Nephron (organoid): ENCODE measurements around the gene MTX1.
A peak's percentile ranks its signal among the peaks of the same experiment; 100 is the strongest.
"Not testable (repeated sequence)": the region's sequence is repeated elsewhere in the genome, so short reads cannot be mapped to it uniquely, and the experiment has no call there.

ENCODE experiments used
- H3K27ac Mint-ChIP-seq, 3 experiments: 2 replicates each; pipeline ENCODE4 v1.8.0; 2020; ENCODE audit warnings: mixed read lengths in 3 of 3, mild to moderate bottlenecking in 2 of 3, moderate library complexity in 1 of 3
- H3K27me3 Mint-ChIP-seq: 2 replicates; pipeline ENCODE4 v1.8.0; 2021; ENCODE audit warnings: low read depth, mild to moderate bottlenecking, moderate library complexity, mixed read lengths
- H3K36me3 Mint-ChIP-seq: 2 replicates; pipeline ENCODE4 v1.8.0; 2020; ENCODE audit warnings: low read depth, mixed read lengths
- H3K4me1 Mint-ChIP-seq: 2 replicates; pipeline ENCODE4 v1.8.0; 2020; ENCODE audit warnings: mixed read lengths
- H3K4me3 Mint-ChIP-seq, 3 experiments: 2 replicates each; pipeline ENCODE4 v1.8.0; 2020; ENCODE audit warnings: mild to moderate bottlenecking in 3 of 3, mixed read lengths in 3 of 3, moderate library complexity in 2 of 3
- H3K9me3 Mint-ChIP-seq: 2 replicates; pipeline ENCODE4 v1.8.0; 2020; ENCODE audit warnings: mixed read lengths
- CTCF ChIP-seq, 3 experiments: fragments of 200-600 bp; sonication (generic); IDR thresholded peaks; one replicate each; pipeline ENCODE4 v1.5.0; 2021; ENCODE audit warnings: antibody characterized with exemption in 3 of 3; ENCODE audit not compliant: unreplicated experiment in 3 of 3

Gene MTX1

GRCh38 chr1:155244368-155245162 lies 36.1 kb downstream of the MTX1 start:
- Mint-ChIP-seq H3K27ac (peak overlapping the region; percentile 53 to 86 (median 81)), H3K4me3 (peak overlapping the region; percentile 75 to 80 (median 79)), H3K9me3 (no peaks in the 10 kb centered on the region), H3K4me1 (peaks cover 19% of the 10 kb centered on the region), H3K36me3 (peaks cover 16% of the 10 kb centered on the region), H3K27me3 (peaks cover 7% of the 10 kb centered on the region)
- TF ChIP-seq CTCF (IDR thresholded peaks at IDR 0.05; ENCODE audit: unreplicated experiment in 3 of 3): peak; percentile 21 to 46 (median 36)

- Mint-ChIP-seq H3K9me3 (no peaks in the 10 kb centered on the region), H3K27ac (peak overlapping the region; percentile 53 to 86 (median 81)), H3K36me3 (peaks cover 16% of the 10 kb centered on the region), H3K4me1 (peaks cover 19% of the 10 kb centered on the region), H3K27me3 (peaks cover 7% of the 10 kb centered on the region), H3K4me3 (peak overlapping the region; percentile 75 to 80 (median 79))
- no peak for TF ChIP-seq CTCF (IDR thresholded peaks at IDR 0.05; ENCODE audit: unreplicated experiment in 3 of 3)
These were observed 36.6 kb downstream of the MTX1 start for GRCh38 chr1:155245163-155245524.

- not testable (repeated sequence) for H3K27me3 Mint-ChIP-seq, H3K4me3 Mint-ChIP-seq, H3K9me3 Mint-ChIP-seq, H3K27ac Mint-ChIP-seq
- peaks cover 12% of the 10 kb centered on the region for H3K4me1 Mint-ChIP-seq
- peaks cover 16% of the 10 kb centered on the region for H3K36me3 Mint-ChIP-seq
These were observed 38.3 kb downstream of the MTX1 start for GRCh38 chr1:155246796-155247195.

- Mint-ChIP-seq H3K27me3 (peaks cover 4% of the 10 kb centered on the region), H3K4me3 (no peak overlapping the region), H3K9me3 (no peaks in the 10 kb centered on the region), H3K36me3 (peaks cover 16% of the 10 kb centered on the region), H3K4me1 (peaks cover 16% of the 10 kb centered on the region), H3K27ac (no peak overlapping the region)
- no peak for TF ChIP-seq CTCF (IDR thresholded peaks at IDR 0.05; ENCODE audit: unreplicated experiment in 3 of 3)
These were observed 39.4 kb downstream of the MTX1 start for GRCh38 chr1:155247667-155248553.

GRCh38 chr1:155250246-155250632 lies 41.7 kb downstream of the MTX1 start:
- Mint-ChIP-seq H3K27me3 (peaks cover 3% of the 10 kb centered on the region), H3K4me3 (peak overlapping the region in 1 of 3 experiments; percentile 9), H3K4me1 (peaks cover 24% of the 10 kb centered on the region), H3K36me3 (peaks cover 16% of the 10 kb centered on the region), H3K9me3 (no peaks in the 10 kb centered on the region), H3K27ac (no peak overlapping the region)
- TF ChIP-seq CTCF (IDR thresholded peaks at IDR 0.05; ENCODE audit: unreplicated experiment in 3 of 3): no peak
